Stimulated activated memory B cell treated with anti-CD40 and anti-IgM and Interleukin-4, amounts not matched to agents 10 μg/mL and 1 μg/mL and 100 μg/mL, for 72 hours (primary cell): ENCODE data around the gene MILR1.
"Not testable (repeated sequence)": the region's sequence is repeated elsewhere in the genome, so short reads cannot be mapped to it uniquely, and the experiment has no call there.

ENCODE experiments used
- ATAC-seq: fragments of 150-1000 bp; cut with Tn5 transposase; 2 replicates; pipeline ENCODE4 v1.10.0; 2021
- H3K27ac Mint-ChIP-seq: one replicate; pipeline ENCODE4 v1.8.0; 2022; ENCODE audit warnings: mild to moderate bottlenecking, mixed read lengths
- H3K27me3 Mint-ChIP-seq: one replicate; pipeline ENCODE4 v1.8.0; 2022; ENCODE audit warnings: mixed read lengths
- H3K36me3 Mint-ChIP-seq: one replicate; pipeline ENCODE4 v1.8.0; 2022; ENCODE audit warnings: mixed read lengths
- H3K4me1 Mint-ChIP-seq: one replicate; pipeline ENCODE4 v1.8.0; 2022; ENCODE audit warnings: mixed read lengths
- H3K4me3 Mint-ChIP-seq: one replicate; pipeline ENCODE4 v1.8.0; 2022; ENCODE audit warnings: mild to moderate bottlenecking, moderate library complexity, mixed read lengths
- H3K9me3 Mint-ChIP-seq: one replicate; pipeline ENCODE4 v1.8.0; 2022; ENCODE audit warnings: mixed read lengths

Gene MILR1

GRCh38 chr17:64418506-64419339 lies 30.2 kb upstream of the MILR1 start:
- Mint-ChIP-seq H3K4me3 (no peak overlapping the region), H3K27ac (no peak overlapping the region), H3K4me1 (peaks cover 10% of the 10 kb centered on the region), H3K9me3 (no peaks in the 10 kb centered on the region), H3K27me3 (no peaks in the 10 kb centered on the region), H3K36me3 (no peaks in the 10 kb centered on the region)
- ATAC-seq: no peak

- Mint-ChIP-seq H3K4me3 (no peak overlapping the region), H3K36me3 (no peaks in the 10 kb centered on the region), H3K27ac (no peak overlapping the region), H3K27me3 (no peaks in the 10 kb centered on the region), H3K9me3 (no peaks in the 10 kb centered on the region), H3K4me1 (peaks cover 12% of the 10 kb centered on the region)
- peak; percentile 73 for ATAC-seq
These were observed 28.7 kb upstream of the MILR1 start for GRCh38 chr17:64420143-64420670.

- H3K9me3 Mint-ChIP-seq, H3K27me3 Mint-ChIP-seq, H3K4me3 Mint-ChIP-seq, H3K36me3 Mint-ChIP-seq, H3K27ac Mint-ChIP-seq, ATAC-seq: not testable (repeated sequence)
- H3K4me1 Mint-ChIP-seq: peaks cover 12% of the 10 kb centered on the region
These were observed 26.8 kb upstream of the MILR1 start for GRCh38 chr17:64422121-64422520.

- no peaks in the 10 kb centered on the region for H3K9me3 Mint-ChIP-seq
- ATAC-seq: no peak
- no peaks in the 10 kb centered on the region for H3K27me3 Mint-ChIP-seq
- peaks cover 6% of the 10 kb centered on the region for H3K4me1 Mint-ChIP-seq
- H3K27ac Mint-ChIP-seq: no peak overlapping the region
- no peak overlapping the region for H3K4me3 Mint-ChIP-seq
- no peaks in the 10 kb centered on the region for H3K36me3 Mint-ChIP-seq
These were observed 25.0 kb upstream of the MILR1 start for GRCh38 chr17:64423881-64424280.

- peaks cover 5% of the 10 kb centered on the region for H3K4me1 Mint-ChIP-seq
- no peaks in the 10 kb centered on the region for H3K36me3 Mint-ChIP-seq
- no peak for ATAC-seq
- H3K9me3 Mint-ChIP-seq: no peaks in the 10 kb centered on the region
- no peaks in the 10 kb centered on the region for H3K27me3 Mint-ChIP-seq
- no peak overlapping the region for H3K4me3 Mint-ChIP-seq
- H3K27ac Mint-ChIP-seq: no peak overlapping the region
These were observed 24.5 kb upstream of the MILR1 start for GRCh38 chr17:64424324-64424849.

- Mint-ChIP-seq H3K9me3 (no peaks in the 10 kb centered on the region), H3K27ac (no peak overlapping the region), H3K36me3 (no peaks in the 10 kb centered on the region), H3K27me3 (no peaks in the 10 kb centered on the region), H3K4me1 (peaks cover 5% of the 10 kb centered on the region), H3K4me3 (no peak overlapping the region)
- no peak for ATAC-seq
These were observed 23.7 kb upstream of the MILR1 start for GRCh38 chr17:64425191-64425590.

- no peaks in the 10 kb centered on the region for H3K27me3 Mint-ChIP-seq
- no peak overlapping the region for H3K4me3 Mint-ChIP-seq
- peaks cover 5% of the 10 kb centered on the region for H3K4me1 Mint-ChIP-seq
- no peak overlapping the region for H3K27ac Mint-ChIP-seq
- ATAC-seq: no peak
- no peaks in the 10 kb centered on the region for H3K9me3 Mint-ChIP-seq
- H3K36me3 Mint-ChIP-seq: no peaks in the 10 kb centered on the region
These were observed 22.3 kb upstream of the MILR1 start for GRCh38 chr17:64426596-64426995.

GRCh38 chr17:64428406-64428805 lies 20.5 kb upstream of the MILR1 start:
- Mint-ChIP-seq H3K27ac (no peak overlapping the region), H3K4me3 (no peak overlapping the region), H3K4me1 (peaks cover 5% of the 10 kb centered on the region), H3K36me3 (no peaks in the 10 kb centered on the region), H3K27me3 (no peaks in the 10 kb centered on the region), H3K9me3 (no peaks in the 10 kb centered on the region)
- ATAC-seq: no peak

- H3K36me3 Mint-ChIP-seq, H3K4me3 Mint-ChIP-seq, ATAC-seq, H3K27me3 Mint-ChIP-seq, H3K9me3 Mint-ChIP-seq, H3K27ac Mint-ChIP-seq, H3K4me1 Mint-ChIP-seq: not testable (repeated sequence)
These were observed 18.9 kb upstream of the MILR1 start for GRCh38 chr17:64430036-64430435.

GRCh38 chr17:64431534-64431933 lies 17.4 kb upstream of the MILR1 start:
- Mint-ChIP-seq H3K9me3 (peaks cover 3% of the 10 kb centered on the region), H3K27ac (no peak overlapping the region), H3K4me1 (no peaks in the 10 kb centered on the region), H3K36me3 (no peaks in the 10 kb centered on the region), H3K4me3 (no peak overlapping the region), H3K27me3 (no peaks in the 10 kb centered on the region)
- ATAC-seq: no peak

GRCh38 chr17:64437944-64438525 lies 10.9 kb upstream of the MILR1 start:
- Mint-ChIP-seq H3K27ac (no peak overlapping the region), H3K4me3 (no peak overlapping the region), H3K36me3 (peaks cover 21% of the 10 kb centered on the region), H3K9me3 (peaks cover 22% of the 10 kb centered on the region), H3K4me1 (peaks cover 12% of the 10 kb centered on the region), H3K27me3 (no peaks in the 10 kb centered on the region)
- no peak for ATAC-seq

GRCh38 chr17:64439521-64439920 lies 9.4 kb upstream of the MILR1 start:
- not testable (repeated sequence) for H3K27me3 Mint-ChIP-seq, H3K4me3 Mint-ChIP-seq, H3K27ac Mint-ChIP-seq, ATAC-seq
- peaks cover 21% of the 10 kb centered on the region for H3K36me3 Mint-ChIP-seq
- peaks cover 19% of the 10 kb centered on the region for H3K9me3 Mint-ChIP-seq
- H3K4me1 Mint-ChIP-seq: peaks cover 12% of the 10 kb centered on the region

- H3K9me3 Mint-ChIP-seq: peaks cover 19% of the 10 kb centered on the region
- no peak for ATAC-seq
- peaks cover 21% of the 10 kb centered on the region for H3K36me3 Mint-ChIP-seq
- H3K4me1 Mint-ChIP-seq: peaks cover 12% of the 10 kb centered on the region
- no peak overlapping the region for H3K4me3 Mint-ChIP-seq
- H3K27me3 Mint-ChIP-seq: no peaks in the 10 kb centered on the region
- no peak overlapping the region for H3K27ac Mint-ChIP-seq
These were observed 9.0 kb upstream of the MILR1 start for GRCh38 chr17:64439956-64440355.

- ATAC-seq: peak; percentile 31
These were observed 7.0 kb upstream of the MILR1 start for GRCh38 chr17:64441772-64442540.

GRCh38 chr17:64442541-64442971 lies 6.4 kb upstream of the MILR1 start:
- Mint-ChIP-seq H3K4me3 (no peak overlapping the region), H3K36me3 (peaks cover 21% of the 10 kb centered on the region), H3K4me1 (peaks cover 12% of the 10 kb centered on the region), H3K9me3 (peaks cover 15% of the 10 kb centered on the region), H3K27me3 (no peaks in the 10 kb centered on the region), H3K27ac (peak overlapping the region; percentile 39)
- ATAC-seq: peak; percentile 43

More at GRCh38 chr17:64441772-64442540, 7.0 kb upstream of the MILR1 start:
- no peak overlapping the region for H3K4me3 Mint-ChIP-seq
- H3K36me3 Mint-ChIP-seq: peaks cover 21% of the 10 kb centered on the region
- H3K9me3 Mint-ChIP-seq: peaks cover 18% of the 10 kb centered on the region
- peak overlapping the region; percentile 39 for H3K27ac Mint-ChIP-seq
- peaks cover 12% of the 10 kb centered on the region for H3K4me1 Mint-ChIP-seq
- no peaks in the 10 kb centered on the region for H3K27me3 Mint-ChIP-seq
